Activated naive CD4-positive, alpha-beta T cell treated with anti-CD3 and anti-CD28 coated beads, Interleukin-2, amount 10 ng/mL, durations not matched to agents 7 days and 5 days (primary cell): ENCODE measurements around the gene NDUFS1.
"Not testable (repeated sequence)": the region's sequence is repeated elsewhere in the genome, so short reads cannot be mapped to it uniquely, and the experiment has no call there.

ENCODE experiments used
- CTCF ChIA-PET: fragments of 350-600 bp; sonication (Branson Sonifier 250); formaldehyde crosslinking; loops from one replicate; lab custom pipeline; 2021; ENCODE audit warnings: antibody characterized with exemption; lab: Charles Lee
- DNase-seq: peaks from one replicate; pipeline ENCODE4 v3.0.0-alpha.2; 2020
- H3K27ac Mint-ChIP-seq: one replicate; pipeline ENCODE4 v1.8.0; 2021; ENCODE audit warnings: mild to moderate bottlenecking, moderate library complexity, mixed read lengths
- H3K27me3 Mint-ChIP-seq: one replicate; pipeline ENCODE4 v1.8.0; 2021; ENCODE audit warnings: mild to moderate bottlenecking, mixed read lengths
- H3K36me3 Mint-ChIP-seq: one replicate; pipeline ENCODE4 v1.8.0; 2021; ENCODE audit warnings: mixed read lengths
- H3K4me1 Mint-ChIP-seq: one replicate; pipeline ENCODE4 v1.8.0; 2021; ENCODE audit warnings: mixed read lengths
- H3K4me3 Mint-ChIP-seq: one replicate; pipeline ENCODE4 v1.8.0; 2021; ENCODE audit warnings: mild to moderate bottlenecking, moderate library complexity, mixed read lengths
- H3K9me3 Mint-ChIP-seq: one replicate; pipeline ENCODE4 v1.8.0; 2021; ENCODE audit warnings: mixed read lengths

Gene NDUFS1

DNA sequence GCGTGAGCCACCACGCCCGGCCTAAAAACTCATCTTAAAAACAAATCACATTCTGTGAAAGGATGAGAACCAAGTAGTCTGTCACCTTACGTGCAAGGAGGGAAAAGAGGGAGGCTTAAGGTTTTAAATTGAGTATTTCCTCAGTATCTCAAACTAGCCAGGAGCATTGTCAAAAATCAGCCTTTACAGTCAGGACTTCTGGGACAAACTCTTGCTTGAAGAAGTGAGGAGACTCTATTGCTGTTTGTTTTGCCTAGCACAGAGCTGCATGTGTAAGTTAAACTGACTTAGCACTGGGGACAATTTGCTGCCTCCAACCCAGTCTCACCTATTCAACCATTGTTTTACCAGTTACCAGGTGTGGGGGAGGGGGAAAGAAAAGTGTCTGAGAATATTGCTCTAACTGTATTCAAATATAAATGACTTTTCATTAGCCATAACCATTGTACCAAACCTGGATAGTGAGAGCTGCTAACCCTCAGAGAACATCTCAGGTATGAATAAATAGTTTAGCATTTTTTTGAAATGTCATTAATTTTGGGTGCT is 76.9 kb downstream of the NDUFS1 start:
- no peak overlapping the region for H3K4me3 Mint-ChIP-seq

DNA sequence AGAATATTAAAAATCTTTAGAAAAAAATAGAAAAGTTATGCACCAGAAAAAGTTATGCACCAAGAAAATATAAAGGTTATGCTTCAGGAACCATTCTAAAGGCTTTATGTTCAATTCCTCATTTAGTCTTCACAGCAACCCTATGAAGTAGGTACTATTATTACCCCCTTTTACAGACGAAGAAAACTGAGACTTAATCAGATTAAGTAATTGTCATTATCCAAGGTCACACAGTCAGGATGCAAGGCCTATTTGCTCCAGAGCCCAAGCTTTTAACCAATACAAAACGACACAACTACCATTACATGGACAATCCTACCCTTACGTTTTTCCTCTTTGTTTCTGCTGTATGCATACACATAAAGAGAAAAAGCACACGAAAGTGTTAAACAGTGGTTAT is 78.3 kb downstream of the NDUFS1 start:
- Mint-ChIP-seq H3K36me3 (peaks cover 12% of the 10 kb centered on the region), H3K27me3 (no peaks in the 10 kb centered on the region), H3K4me3 (no peak overlapping the region), H3K27ac (peak overlapping the region; percentile 64), H3K9me3 (no peaks in the 10 kb centered on the region), H3K4me1 (peaks cover 27% of the 10 kb centered on the region)
- DNase-seq, result no peak
- CTCF ChIA-PET, result no interaction called here

More for the DNA sequence above, 76.9 kb downstream of the NDUFS1 start:
- H3K27me3 Mint-ChIP-seq, result no peaks in the 10 kb centered on the region
- no peak overlapping the region for H3K27ac Mint-ChIP-seq
- no peaks in the 10 kb centered on the region for H3K9me3 Mint-ChIP-seq
- H3K4me1 Mint-ChIP-seq, result peaks cover 32% of the 10 kb centered on the region
- peaks cover 19% of the 10 kb centered on the region for H3K36me3 Mint-ChIP-seq
- no peak for DNase-seq
- CTCF ChIA-PET, result no interaction called here

DNA sequence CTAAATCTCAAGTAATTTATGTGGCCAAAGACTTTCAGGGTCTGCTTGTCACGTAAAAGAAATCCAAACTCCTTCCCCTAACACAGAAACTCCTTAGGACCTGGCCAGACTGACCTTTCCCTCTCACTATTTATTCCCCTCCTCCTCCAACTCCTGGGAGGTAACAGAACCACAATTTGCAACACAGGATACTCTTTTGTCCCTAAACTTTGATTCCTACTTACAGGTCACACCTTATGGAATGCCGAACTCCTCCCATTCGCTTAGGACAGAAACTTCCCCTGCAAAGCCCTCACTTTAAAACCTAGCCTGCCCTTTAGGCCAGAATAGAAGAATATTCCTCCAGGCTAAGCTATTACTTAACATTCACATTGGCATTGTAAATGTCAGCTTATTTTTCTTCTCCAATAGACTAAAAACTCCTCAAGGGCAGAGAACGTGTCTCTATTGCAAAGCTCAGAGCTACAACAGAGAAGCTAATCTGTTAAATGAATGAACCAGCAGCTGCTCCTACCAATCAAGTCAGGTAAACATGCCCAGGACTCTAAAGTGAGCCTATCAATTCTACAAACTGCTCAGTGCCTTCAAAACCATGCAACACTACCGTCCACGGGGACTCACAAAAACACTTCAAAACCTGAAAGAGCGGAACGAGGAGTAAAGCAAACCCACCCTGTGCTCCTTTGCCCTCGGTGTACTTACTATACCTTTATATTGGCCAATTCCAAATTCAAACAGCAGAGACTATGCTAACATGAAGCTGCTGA is 79.4 kb downstream of the NDUFS1 start:
- Mint-ChIP-seq H3K9me3 (no peaks in the 10 kb centered on the region), H3K4me1 (peaks cover 29% of the 10 kb centered on the region), H3K27me3 (no peaks in the 10 kb centered on the region), H3K4me3 (no peak overlapping the region), H3K27ac (no peak overlapping the region), H3K36me3 (peaks cover 14% of the 10 kb centered on the region)
- CTCF ChIA-PET, result no interaction called here
- DNase-seq, result no peak

DNA sequence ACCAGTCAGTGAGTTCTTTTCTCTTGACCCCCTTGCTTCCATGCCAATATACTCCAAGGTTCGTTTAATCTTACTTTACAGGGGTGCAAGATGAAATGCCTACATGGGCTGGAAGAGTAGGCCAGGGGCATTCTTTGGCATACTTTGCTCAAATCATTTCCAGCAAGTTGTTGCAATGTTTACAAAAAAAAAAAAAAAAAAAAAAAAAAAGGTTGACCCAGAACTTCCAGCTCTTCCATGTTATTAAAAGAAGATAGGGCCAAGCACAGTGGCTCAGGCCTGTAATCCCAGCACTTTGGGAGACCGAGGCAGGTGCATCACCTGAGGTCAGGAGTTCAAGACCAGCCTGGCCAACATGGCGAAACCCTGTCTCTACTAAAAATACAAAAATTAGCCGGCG is 81.4 kb downstream of the NDUFS1 start:
- DNase-seq, H3K27me3 Mint-ChIP-seq, H3K4me3 Mint-ChIP-seq, H3K9me3 Mint-ChIP-seq, CTCF ChIA-PET, H3K27ac Mint-ChIP-seq: not testable (repeated sequence)
- Mint-ChIP-seq H3K36me3 (peaks cover 12% of the 10 kb centered on the region), H3K4me1 (peaks cover 18% of the 10 kb centered on the region)

DNA sequence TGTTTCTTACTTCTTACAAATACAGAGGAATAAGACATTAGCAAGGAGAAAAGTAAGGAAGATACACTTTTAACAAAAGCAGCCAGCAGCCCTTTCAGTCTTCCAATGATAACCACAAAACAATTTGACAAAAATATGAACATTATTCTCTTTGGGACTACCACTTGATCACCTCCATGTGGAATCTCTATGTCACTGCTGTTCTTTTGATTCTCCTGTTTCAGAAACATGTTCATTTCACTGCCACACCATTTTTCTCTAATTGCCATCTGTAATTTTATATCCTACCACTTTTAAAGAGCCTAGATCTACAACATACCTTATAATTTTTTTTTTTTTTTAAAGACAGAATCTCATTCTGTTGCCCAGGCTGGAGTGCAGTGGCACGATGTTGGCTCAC is 84.1 kb downstream of the NDUFS1 start:
- Mint-ChIP-seq H3K4me3 (no peak overlapping the region), H3K4me1 (peaks cover 16% of the 10 kb centered on the region), H3K27me3 (no peaks in the 10 kb centered on the region), H3K9me3 (no peaks in the 10 kb centered on the region), H3K27ac (no peak overlapping the region), H3K36me3 (peaks cover 18% of the 10 kb centered on the region)
- DNase-seq, result no peak
- CTCF ChIA-PET, result no interaction called here

DNA sequence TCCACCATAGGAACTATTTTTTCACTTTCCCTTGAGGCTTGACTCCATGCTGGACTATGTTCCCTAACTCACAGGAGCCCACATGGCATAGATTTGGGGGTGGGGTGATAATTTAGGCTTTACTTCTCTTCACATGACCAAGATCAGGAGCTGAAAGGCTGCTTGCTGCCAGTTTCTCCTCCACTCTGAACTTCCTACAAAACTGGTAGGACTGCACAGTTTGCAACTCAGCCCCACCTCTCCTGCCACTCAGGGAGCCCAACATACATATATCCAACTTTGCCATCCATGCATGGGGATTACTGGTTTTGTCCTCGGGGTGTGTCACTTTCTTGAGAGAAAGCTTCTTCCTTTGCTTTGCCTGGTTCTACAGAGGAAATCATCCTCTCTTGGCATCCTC is 87.4 kb downstream of the NDUFS1 start:
- no peak overlapping the region for H3K4me3 Mint-ChIP-seq
- no peaks in the 10 kb centered on the region for H3K27me3 Mint-ChIP-seq
- no peak overlapping the region for H3K27ac Mint-ChIP-seq
- H3K4me1 Mint-ChIP-seq, result peaks cover 12% of the 10 kb centered on the region
- CTCF ChIA-PET, result no interaction called here
- H3K36me3 Mint-ChIP-seq, result peaks cover 20% of the 10 kb centered on the region
- no peak for DNase-seq
- H3K9me3 Mint-ChIP-seq, result no peaks in the 10 kb centered on the region

DNA sequence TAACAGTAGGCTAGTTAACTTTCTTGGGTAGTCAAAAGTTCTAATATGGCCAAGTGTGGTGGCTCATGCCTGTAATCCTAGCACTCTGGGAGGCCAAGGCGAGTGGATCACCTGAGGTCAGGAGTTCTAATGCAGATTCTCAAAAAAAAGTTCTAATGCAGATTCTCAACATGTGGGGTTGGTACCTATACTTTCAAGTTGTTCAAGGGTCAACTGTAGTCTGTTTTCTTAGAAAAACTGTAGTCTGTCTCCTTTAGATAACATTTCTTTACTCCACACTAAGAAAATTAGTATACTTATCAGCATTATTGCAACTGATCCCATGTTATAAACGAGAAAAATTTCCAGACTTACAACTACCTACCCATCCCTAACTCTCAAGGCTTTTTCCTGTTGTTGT is 89.8 kb downstream of the NDUFS1 start:
- CTCF ChIA-PET, result no interaction called here
- peaks cover 10% of the 10 kb centered on the region for H3K4me1 Mint-ChIP-seq
- H3K36me3 Mint-ChIP-seq, result peaks cover 19% of the 10 kb centered on the region
- H3K27ac Mint-ChIP-seq, result no peak overlapping the region
- H3K9me3 Mint-ChIP-seq, result no peaks in the 10 kb centered on the region
- DNase-seq, result no peak
- no peak overlapping the region for H3K4me3 Mint-ChIP-seq
- H3K27me3 Mint-ChIP-seq, result no peaks in the 10 kb centered on the region

DNA sequence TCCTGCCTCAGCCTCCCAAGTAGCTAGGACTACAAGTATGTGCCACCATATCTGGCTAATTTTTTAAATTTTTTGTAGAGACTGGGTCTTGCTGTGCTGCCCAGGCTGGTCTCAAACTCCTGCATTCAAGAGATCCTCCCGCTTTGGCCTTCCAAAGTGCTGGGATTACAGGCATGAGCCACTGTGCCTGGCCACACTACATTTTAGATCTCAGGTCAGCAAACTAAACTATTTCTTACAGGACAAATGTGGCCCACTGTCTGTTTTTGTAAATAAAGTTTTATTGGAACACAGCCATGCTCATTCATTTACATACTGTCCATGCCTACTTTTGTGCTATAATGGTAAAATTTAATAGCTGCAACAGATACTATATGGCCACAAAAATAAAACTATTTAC is 91.0 kb downstream of the NDUFS1 start:
- H3K27ac Mint-ChIP-seq, result no peak overlapping the region
- H3K36me3 Mint-ChIP-seq, result peaks cover 21% of the 10 kb centered on the region
- CTCF ChIA-PET, result no interaction called here
- no peaks in the 10 kb centered on the region for H3K9me3 Mint-ChIP-seq
- H3K4me3 Mint-ChIP-seq, result no peak overlapping the region
- peaks cover 12% of the 10 kb centered on the region for H3K4me1 Mint-ChIP-seq
- no peak for DNase-seq
- H3K27me3 Mint-ChIP-seq, result no peaks in the 10 kb centered on the region
